Neural crest cell (in vitro differentiated cells): Measurements from ENCODE around the gene GABARAPL1. TPM values are rescaled to one million over a fixed set of nuclear protein-coding genes. Genes with fewer than 3 reads are reported as not detected.
"Not testable (repeated sequence)": the region's sequence is repeated elsewhere in the genome, so short reads cannot be mapped to it uniquely, and the experiment has no call there.

Source experiments
- DNase-seq: peaks from one replicate; pipeline ENCODE4 v3.0.0; 2021; ENCODE audit warnings: low read depth, mixed read lengths, low spot score
- H3K27ac Mint-ChIP-seq: one replicate; pipeline ENCODE4 v1.8.0; 2021; ENCODE audit warnings: mild to moderate bottlenecking, mixed read lengths; ENCODE audit not compliant: unreplicated experiment
- H3K27me3 Mint-ChIP-seq: 2 replicates; pipeline ENCODE4 v1.8.0; 2021; ENCODE audit warnings: low read depth, mild to moderate bottlenecking, mixed read lengths
- H3K36me3 Mint-ChIP-seq: 2 replicates; pipeline ENCODE4 v1.8.0; 2021; ENCODE audit warnings: low read depth, mild to moderate bottlenecking, mixed read lengths
- H3K4me1 Mint-ChIP-seq: 2 replicates; pipeline ENCODE4 v1.8.0; 2021; ENCODE audit warnings: mixed read lengths
- H3K4me3 Mint-ChIP-seq: one replicate; pipeline ENCODE4 v1.8.0; 2021; ENCODE audit warnings: mild to moderate bottlenecking, mixed read lengths
- H3K9me3 Mint-ChIP-seq: 2 replicates; pipeline ENCODE4 v1.8.0; 2021; ENCODE audit warnings: mixed read lengths
- total RNA-seq: library from RNA; stranded (reverse); gene quantifications from 2 replicates; pipeline ENCODE4 v1.2.1, GENCODE V29; 2021
- TF ChIP-seq, protein P1 (sequence below): fragments of 200-600 bp; sonication (generic); conservative IDR thresholded peaks from 2 replicates; pipeline ENCODE4 v1.5.0; 2021; ENCODE audit warnings: antibody characterized with exemption, mild to moderate bottlenecking

Gene GABARAPL1
- total RNA-seq, 1 donor from 2014 or later: 16.0 TPM

DNA sequence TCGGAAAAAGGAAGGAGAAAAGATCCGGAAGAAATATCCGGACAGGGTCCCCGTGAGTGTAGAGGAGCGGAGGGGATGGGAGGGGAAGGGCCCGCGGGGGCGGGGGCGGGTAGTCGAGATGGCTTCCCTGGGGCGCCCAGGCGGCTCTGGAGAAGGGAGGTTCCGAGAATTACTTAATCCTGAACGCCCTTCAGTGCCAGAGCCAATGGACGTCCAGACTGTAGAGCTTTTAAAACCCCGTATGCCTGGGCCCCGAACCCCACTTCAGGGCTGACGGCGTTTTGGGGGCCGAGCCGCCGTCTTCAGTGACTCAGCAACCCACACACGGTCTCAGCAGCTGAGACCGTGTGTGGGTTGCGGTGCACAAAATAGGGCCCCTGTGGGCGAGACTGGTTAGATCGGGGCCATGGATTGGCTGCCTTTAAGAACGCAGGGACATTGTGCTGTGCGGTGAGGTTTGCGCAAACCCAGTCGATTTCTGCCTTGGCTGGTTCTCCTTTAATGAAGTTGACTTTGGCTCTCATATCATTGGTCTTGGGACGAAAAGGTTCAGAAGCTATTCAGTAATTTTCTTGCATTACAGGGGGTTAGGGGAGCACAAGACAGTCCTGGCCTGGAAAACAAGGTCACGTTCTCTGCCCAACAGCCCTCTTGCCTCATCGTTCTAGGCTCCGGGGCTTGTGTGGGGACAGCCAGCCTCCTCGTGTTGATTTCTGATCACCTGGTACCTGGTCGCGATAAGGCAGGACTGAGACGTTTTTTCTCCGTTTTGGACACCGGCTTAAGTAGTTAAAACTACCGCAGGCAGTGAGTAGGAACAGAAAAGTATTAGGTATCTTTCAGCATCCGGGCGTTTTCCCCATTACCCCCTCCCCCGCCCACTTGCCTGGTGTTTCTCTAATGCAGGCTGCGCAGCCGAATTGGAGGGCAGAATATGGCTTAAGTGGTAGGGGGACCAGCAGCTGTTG lies 775 bp downstream of the GABARAPL1 start:
- TF ChIP-seq, protein P1, sequence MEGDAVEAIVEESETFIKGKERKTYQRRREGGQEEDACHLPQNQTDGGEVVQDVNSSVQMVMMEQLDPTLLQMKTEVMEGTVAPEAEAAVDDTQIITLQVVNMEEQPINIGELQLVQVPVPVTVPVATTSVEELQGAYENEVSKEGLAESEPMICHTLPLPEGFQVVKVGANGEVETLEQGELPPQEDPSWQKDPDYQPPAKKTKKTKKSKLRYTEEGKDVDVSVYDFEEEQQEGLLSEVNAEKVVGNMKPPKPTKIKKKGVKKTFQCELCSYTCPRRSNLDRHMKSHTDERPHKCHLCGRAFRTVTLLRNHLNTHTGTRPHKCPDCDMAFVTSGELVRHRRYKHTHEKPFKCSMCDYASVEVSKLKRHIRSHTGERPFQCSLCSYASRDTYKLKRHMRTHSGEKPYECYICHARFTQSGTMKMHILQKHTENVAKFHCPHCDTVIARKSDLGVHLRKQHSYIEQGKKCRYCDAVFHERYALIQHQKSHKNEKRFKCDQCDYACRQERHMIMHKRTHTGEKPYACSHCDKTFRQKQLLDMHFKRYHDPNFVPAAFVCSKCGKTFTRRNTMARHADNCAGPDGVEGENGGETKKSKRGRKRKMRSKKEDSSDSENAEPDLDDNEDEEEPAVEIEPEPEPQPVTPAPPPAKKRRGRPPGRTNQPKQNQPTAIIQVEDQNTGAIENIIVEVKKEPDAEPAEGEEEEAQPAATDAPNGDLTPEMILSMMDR: no peak
- peak overlapping the region; percentile 95 for H3K27ac Mint-ChIP-seq
- H3K36me3 Mint-ChIP-seq: no peaks in the 10 kb centered on the region
- H3K9me3 Mint-ChIP-seq: no peaks in the 10 kb centered on the region
- peak; percentile 22 for DNase-seq
- peaks cover 12% of the 10 kb centered on the region for H3K27me3 Mint-ChIP-seq
- peak overlapping the region; percentile 95 for H3K4me3 Mint-ChIP-seq
- H3K4me1 Mint-ChIP-seq: peaks cover 24% of the 10 kb centered on the region

DNA sequence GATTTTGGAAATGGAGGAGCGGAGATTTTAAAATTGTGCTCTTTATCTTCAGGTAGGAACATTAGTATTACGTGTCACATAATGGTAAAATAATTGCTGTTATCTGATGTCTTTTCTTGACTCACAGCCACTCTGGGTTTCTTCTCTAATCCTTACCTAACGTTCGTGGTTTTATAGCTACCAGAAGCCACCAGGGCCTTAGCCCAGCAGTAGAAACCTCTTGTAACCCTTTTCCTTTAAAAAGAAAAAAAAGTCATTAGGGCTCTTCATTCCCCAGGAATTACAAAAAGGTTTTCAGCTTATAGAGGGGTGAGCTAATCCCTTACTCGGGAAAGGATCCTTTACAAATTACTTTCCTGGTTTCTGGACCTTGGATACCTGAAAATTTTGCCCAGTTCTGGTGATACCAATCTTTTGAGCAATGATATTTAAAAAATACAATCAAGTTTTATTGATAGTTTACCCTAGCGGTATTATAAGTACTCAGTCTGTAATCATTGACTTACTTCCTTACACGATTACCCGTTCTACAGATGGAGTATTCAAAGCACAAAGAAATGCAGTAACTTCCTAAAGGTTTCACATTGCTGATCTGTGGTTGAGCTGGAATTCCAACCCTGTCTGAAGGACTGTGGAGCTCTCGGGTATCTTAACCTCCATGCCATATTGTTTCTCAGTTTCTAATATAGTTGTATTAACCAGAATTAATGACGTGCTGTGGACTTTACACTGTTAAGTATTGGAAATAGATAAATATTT lies 1.6 kb downstream of the GABARAPL1 start:
- no peak for DNase-seq
- Mint-ChIP-seq H3K27ac (no peak overlapping the region), H3K27me3 (peaks cover 12% of the 10 kb centered on the region), H3K4me3 (peak overlapping the region; percentile 95), H3K9me3 (no peaks in the 10 kb centered on the region), H3K36me3 (no peaks in the 10 kb centered on the region), H3K4me1 (peaks cover 24% of the 10 kb centered on the region)
- TF ChIP-seq, protein P1: no peak

DNA sequence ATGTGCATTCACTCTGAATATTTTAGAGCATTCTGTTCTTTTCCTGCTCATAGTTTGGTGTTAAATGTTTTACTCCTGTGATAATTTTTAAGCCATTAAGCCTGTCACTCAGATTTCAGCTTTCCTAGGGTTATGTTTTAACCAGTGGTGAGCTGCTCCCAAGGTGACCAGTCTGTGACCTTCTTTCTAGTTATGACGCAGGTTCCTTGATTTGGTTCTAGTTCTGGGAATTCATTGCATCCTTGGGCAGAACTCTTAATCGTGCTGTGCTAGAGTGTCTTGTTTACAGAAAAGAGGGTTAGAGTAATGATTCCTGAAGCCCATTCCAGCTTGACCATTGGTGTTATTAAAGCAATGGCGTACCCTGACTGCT lies 2.2 kb downstream of the GABARAPL1 start:
- DNase-seq: no peak
- Mint-ChIP-seq H3K27me3 (peaks cover 12% of the 10 kb centered on the region), H3K4me3 (peak overlapping the region; percentile 95), H3K4me1 (peaks cover 24% of the 10 kb centered on the region), H3K27ac (no peak overlapping the region), H3K36me3 (no peaks in the 10 kb centered on the region), H3K9me3 (no peaks in the 10 kb centered on the region)
- TF ChIP-seq, protein P1: no peak

DNA sequence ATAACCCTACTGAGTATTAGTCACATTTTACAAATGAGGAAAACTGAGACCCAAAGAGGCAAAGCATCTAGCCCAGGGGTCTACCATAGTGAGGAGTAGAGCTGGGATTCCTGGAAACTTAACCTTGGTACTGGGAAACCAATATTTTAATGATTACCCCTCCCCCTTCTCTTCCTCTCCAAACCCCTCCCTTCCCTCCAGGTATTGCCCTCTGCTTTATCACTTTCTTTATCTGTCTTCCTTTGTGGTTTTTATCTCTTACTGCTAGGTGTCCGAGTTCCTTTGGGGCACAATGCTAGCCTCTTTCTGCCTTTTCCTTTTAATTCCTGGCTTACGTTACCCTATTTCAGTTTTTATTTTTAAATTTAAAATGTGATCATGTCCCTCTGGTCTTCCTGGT lies 2.8 kb downstream of the GABARAPL1 start:
- Mint-ChIP-seq H3K4me1 (peaks cover 24% of the 10 kb centered on the region), H3K27ac (no peak overlapping the region), H3K4me3 (peak overlapping the region; percentile 38), H3K27me3 (peaks cover 12% of the 10 kb centered on the region), H3K36me3 (peaks cover 3% of the 10 kb centered on the region), H3K9me3 (no peaks in the 10 kb centered on the region)
- DNase-seq: no peak
- TF ChIP-seq, protein P1: no peak

DNA sequence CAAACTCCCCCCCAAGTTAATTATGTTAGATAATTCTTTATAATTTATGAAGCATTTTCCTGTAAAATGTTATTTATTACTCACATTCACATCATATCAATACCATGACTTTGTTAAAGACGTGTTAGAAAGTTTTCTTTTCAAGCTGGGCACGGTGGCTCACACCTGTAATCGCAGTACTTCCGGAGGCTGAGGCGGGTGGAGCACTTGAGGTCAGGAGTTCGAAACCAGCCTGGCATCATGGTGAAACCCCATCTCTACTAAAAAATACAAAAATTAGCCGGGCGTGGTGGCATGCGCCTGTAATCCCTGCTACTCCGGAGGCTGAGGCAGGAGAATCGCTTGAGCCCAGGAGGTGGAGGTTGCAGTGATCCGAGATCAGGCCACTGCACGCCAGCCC lies 3.3 kb downstream of the GABARAPL1 start:
- DNase-seq, H3K36me3 Mint-ChIP-seq, H3K4me3 Mint-ChIP-seq, H3K9me3 Mint-ChIP-seq, H3K27ac Mint-ChIP-seq: not testable (repeated sequence)
- H3K4me1 Mint-ChIP-seq: peaks cover 24% of the 10 kb centered on the region
- peaks cover 12% of the 10 kb centered on the region for H3K27me3 Mint-ChIP-seq

DNA sequence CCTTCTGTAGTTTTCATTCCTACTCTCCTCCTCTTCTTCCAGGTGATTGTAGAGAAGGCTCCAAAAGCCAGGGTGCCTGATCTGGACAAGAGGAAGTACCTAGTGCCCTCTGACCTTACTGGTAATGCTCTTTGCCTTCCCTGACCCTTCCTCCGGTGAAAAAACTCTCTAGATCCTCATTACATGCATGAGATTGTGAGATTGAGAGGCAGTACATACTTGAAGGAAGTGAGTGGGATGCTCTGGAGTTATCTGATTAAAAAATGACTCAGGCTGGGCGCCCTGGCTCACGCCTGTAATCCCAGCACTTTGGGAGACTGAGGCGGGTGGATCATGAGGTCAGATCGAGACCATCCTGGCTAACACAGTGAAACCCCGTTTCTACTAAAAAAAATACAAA lies 5.3 kb downstream of the GABARAPL1 start:
- no peak for DNase-seq
- no peak overlapping the region for H3K4me3 Mint-ChIP-seq
- H3K27ac Mint-ChIP-seq: no peak overlapping the region
- peaks cover 12% of the 10 kb centered on the region for H3K27me3 Mint-ChIP-seq
- H3K9me3 Mint-ChIP-seq: no peaks in the 10 kb centered on the region
- peaks cover 17% of the 10 kb centered on the region for H3K4me1 Mint-ChIP-seq
- peaks cover 15% of the 10 kb centered on the region for H3K36me3 Mint-ChIP-seq
- TF ChIP-seq, protein P1: no peak
